Esophagus squamous epithelium (tissue), 4 donors: ENCODE data around the gene AURKA.

Experiments used
- CTCF ChIP-seq, 6 experiments: fragments of 450-650 bp in 4 of 6; fragments of 200-600 bp in 2 of 6; sonication (generic) in 2 of 6; IDR thresholded peaks; one replicate each; pipeline ENCODE4 v1.5.1; 2016 to 2019; ENCODE audit warnings: antibody characterized with exemption in 6 of 6, mild to moderate bottlenecking in 4 of 6, moderate library complexity in 4 of 6
- POLR2A ChIP-seq, 4 donors: fragments of 450-650 bp; IDR thresholded peaks; one replicate each; pipeline ENCODE4 v1.6.1; 2017; ENCODE audit warnings: antibody characterized with exemption in 4 of 4, mild to moderate bottlenecking in 4 of 4, moderate library complexity in 3 of 4

GRCh38 chr20:56412949-56413348, 20.9 kb upstream of the AURKA start:
- TF ChIP-seq CTCF (IDR thresholded peaks at IDR 0.05) (no peak), POLR2A (IDR thresholded peaks at IDR 0.05) (no peak)
